CD4-positive, alpha-beta T cell treated with Interleukin-10 for 1 hour (primary cell): ENCODE data around the gene CABLES2.
"Not testable (repeated sequence)": the region's sequence is repeated elsewhere in the genome, so short reads cannot be mapped to it uniquely, and the experiment has no call there.

Experiments used
- DNase-seq: peaks from one replicate; pipeline ENCODE4 v3.0.0-alpha.2; 2020

CABLES2 gene

DNA sequence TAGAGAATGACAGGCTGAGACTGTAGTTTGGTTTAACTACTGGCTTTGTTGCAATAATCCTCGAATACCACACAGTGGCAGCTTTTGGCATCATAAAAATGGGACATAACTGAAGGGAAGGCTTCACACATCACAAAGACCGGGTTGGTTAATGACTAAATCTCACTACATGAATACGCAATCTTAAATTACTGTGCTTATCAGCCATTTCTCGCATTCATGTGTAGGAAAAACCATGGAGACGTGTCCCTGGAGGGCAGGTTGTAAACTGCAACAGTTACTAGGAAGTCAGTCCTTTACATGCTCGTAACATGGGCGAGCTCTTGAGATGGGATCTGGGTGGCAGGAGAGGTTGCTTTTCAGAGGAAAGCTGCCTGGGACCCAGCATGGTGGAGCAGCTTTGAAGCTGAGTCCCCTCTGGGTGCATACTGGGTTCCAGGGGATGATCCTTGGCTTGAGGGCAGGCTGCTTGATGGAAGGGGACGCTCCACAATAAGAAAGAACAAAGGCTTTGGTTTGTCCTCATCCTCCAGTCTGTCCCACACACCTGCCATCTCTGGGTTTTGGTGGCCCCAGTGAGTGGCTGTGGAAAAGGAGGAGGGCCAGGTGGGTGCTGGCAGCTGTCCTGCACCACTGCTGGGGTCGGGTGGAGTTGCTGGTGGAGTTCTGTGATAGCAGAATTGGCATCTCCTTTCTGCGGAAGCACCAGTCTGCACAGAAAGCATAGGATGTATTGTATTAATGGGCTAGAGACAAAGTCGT is 18.1 kb downstream of the CABLES2 start:
- DNase-seq, result no peak

DNA sequence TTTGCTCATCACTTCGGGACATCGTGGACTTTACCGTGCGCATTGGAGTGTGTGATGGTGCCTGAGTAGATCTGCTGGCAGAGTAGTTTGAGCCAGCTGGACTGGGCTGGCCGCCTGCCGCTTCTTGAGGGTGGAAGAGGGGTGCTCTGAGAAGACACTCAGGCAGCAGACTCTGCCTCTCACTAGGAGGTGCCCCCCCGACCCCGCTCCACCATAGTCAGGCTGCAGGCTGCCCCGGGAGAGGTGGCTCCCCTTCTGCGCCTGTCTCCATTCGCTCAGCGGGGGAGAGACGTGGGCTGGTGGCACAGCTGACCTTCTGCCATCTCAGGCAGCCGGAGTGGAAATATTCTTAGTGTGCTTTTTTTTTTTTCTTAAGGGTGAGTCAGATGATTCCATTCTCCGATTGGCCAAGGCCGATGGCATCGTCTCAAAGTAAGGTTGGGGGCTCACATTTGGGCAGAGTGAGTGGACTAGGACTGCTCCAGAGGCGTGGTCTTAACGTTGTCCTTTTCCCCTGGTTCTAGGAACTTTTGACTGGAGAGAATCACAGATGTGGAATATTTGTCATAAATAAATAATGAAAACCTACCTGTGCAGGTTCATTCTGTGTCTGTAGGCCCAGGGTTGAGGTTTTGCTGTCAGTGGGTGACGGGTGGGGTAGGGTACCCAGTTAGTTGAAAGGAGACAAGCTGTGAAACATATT is 19.0 kb downstream of the CABLES2 start:
- DNase-seq, result no peak

DNA sequence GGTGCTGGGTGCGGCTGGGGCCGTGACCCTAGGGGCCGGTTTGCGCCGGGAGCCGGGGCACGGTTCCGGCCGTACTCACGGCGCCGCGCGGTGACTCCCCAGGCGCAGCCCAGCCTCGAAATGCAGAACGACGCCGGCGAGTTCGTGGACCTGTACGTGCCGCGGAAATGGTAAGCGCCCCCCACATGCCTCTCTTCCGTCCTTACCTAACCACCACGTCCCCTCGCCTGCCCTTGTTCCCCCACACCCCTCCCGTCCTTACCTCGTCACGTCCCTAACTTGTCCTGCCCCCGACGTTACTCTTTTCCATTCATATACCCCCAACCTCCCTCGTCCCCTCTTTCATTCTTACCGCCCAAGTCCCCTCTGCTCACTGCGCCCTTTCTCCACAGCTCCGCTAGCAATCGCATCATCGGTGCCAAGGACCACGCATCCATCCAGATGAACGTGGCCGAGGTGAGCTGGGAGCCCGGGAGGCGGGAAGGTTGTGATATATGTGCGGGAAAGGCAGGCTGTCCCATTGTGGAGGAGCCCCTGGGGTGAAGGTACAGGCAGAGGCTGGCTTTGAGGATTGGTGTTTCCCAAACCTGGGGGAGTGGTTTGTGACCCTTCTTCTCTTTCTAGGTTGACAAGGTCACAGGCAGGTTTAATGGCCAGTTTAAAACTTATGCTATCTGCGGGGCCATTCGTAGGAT is 19.7 kb downstream of the CABLES2 start:
- DNase-seq, result no peak

DNA sequence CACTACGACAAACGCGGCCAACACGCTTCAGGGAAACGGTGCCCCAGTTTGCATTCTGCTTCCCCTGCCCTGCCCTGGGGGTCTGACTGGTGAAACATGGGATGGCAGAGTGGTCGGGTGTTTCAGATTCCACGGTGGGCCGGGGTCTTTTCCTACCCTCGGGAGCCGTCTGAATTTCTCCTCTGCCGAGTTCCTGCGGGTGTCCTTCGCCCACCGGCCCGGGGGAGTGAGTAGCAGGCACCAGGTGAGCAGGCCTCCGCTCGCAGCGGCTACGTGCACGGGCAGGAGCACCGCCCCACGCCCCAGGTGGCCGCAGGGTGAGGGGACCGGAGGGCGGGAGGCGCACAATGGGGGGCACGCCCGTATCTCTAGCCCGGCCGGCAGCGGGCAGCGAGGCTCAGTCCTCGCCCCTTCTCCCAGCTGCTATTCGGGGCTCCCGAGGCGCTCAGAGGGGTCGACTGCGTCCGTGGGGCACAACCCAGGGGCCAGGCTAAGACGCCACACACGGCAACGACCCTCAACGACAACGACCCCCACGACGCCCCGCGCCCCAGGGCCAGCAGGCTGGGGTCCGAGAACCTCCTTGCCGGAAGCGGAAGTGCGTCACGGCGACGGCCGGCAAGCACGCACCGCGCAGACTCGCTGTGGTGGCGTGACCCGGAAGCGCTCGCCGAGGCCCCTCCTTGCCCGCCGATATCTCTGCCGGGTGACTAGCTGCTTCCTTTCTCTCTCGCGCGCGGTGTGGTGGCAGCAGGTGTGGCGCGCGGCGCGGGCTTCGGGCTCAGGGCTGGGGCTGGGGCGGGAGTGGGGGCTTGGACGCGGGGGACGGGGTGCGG is 20.5 kb downstream of the CABLES2 start, which contains the start of gene RPS21:
RPS21 (plus strand) TSS at position 721 of the 836 bp plus-strand sequence. CDS start 236 bp downstream, outside the sequence.
- DNase-seq, result peak; percentile 93

DNA sequence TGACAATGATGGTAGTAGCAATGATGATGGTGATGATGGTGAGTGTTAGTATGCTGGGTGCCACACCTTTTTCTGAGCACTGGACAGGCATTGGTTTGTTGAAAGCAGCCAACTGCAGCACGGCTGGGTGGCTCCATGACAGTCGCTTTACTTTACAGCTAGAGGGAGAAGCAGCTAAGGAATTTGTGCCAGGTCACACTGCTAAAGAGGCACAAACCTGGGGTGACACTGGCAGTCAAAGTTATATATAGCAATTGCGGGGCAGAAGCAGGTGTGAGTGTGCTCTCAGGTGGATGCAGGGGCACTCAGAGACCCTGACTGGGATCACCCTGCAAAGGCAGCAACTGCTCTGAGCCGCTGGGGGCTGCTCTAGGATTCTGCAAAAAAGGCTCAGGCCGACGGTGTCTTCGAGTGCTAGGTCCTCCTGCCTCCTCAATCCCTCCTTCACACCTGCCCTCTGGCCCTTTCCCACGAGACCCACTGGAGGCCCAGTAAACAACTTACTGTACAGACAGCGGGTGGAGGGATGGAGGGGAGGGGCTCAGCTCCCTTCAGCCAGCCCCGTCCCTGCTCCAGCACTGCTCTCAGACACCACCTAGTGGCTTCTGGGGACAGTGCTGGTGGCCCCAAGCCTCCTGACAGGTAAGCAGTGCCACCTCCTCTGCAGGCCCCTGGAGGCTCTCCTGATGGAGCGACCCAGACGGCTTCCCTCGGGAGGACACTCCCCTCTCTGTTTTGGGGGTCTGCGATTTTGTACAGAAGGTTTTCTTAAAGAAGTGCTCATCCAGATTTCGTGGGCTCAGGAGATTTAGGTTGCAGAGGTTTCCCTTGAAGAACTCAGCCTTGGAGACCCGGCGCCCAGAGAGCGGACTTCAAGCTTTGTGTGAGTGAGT is 24.5 kb downstream of the CABLES2 start:
- peak; percentile 85 for DNase-seq

DNA sequence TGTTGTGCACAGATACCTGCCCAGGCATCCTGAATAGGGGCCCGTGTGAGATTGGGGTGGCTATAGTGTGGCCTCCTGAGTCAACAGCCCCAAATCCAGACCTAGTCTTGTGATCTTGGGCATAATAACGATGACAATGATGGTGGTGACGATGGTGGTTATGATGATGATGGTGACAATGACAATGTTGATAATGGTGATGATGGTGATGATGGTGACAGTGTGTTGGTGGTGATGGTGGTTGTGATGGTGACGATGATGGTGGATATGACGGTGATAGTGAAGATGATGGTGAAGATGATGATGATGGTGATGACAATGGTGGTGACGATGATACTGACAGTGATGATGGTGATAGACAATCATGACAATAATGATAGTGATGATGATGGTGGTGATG is 25.2 kb downstream of the CABLES2 start:
- DNase-seq, result no peak

DNA sequence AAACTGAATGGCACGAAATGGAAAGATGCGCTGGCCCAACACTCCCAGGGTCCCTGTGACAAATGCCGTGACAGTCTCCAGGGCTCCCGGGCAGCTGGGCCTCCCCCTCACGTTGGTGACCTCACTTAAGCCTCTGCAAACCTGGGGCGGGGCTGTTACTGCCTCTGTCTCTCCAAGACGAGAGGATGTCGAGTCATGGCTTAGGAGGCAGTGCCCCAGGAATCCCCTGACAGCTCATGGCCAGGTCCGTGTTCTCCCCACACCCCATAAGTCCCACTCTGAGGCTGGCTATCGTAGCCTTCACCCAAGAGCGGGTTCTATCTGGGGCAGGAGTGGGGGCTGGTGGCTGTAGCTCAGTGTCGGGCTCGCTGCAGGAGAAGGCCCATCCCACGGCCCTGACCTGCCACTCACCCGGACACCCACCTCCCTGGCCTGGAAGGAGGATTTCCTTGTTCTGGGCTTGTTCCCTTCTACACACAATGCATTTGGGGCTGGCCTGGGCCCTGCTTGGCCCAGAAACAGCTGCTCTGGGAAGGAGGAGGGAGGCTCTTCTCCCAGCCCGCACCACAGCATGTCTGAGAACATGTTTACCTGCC is 25.8 kb downstream of the CABLES2 start:
- DNase-seq, result no peak

DNA sequence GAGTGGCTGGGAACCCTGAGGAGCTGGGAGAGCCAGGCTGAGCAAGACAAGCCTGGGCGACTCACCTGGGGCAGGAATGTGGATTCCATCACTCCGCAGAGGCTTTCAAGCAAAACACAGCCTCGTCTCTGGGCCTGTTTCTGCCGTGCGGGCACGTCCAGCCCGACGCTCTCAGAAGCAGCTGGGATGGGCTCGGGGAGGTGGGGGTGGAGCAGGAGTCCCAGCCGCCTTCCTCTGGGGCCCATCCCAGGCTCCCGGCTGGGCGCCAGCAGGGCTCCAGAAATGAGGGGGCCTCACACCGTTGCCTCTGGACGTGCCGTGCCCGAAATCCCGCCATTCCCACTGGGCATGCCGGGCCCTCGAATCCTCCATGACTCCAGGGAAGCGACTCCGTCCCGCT is 28.9 kb downstream of the CABLES2 start:
- no peak for DNase-seq

DNA sequence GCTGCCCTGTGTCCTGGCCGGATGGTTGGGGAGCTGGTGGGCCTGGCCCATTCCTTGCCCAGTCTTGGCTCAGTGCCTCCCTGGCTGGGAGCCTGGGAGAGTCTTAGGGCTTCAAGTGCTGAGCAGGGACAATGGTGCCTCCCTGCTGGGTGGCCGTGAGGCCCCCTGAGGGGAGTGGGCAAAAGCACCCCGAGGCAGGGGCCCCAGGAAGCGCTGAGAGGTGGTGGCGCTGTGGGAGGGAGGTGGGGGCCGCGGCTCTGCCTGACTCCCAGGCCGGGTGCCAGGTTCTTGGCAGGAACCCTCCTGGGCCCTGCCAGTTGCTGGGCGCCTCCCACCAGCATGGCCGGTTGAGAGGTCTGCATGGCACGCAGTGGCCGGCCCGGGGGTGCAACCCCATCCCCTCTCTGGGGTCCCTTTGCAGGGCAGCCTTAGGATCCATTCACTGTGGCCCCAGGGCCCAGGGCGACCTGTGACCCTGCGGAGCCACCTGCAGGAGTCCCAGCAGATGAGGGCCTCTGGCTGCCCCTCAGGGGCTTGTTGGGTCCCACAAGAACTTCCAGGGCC is 29.4 kb downstream of the CABLES2 start:
- DNase-seq, result no peak

DNA sequence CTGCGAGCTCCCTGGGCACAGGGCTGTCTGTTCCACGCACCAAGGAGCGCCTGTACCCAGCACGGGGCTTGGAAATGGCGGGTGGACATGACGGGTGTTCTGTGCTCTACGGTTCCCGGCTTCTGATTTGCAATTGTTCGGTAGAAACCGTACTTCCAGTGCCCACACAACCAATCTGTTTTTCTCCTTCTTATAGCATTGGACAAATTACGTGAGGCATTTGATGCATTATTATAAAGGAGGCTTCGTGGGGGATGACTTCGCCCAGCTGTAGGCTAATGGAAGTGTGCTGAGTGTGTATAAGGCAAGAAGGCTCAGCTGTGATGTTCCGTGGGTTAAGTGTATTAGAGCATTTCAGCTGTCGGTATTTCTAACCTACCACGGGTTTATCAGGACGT is 30.0 kb downstream of the CABLES2 start:
- no peak for DNase-seq

DNA sequence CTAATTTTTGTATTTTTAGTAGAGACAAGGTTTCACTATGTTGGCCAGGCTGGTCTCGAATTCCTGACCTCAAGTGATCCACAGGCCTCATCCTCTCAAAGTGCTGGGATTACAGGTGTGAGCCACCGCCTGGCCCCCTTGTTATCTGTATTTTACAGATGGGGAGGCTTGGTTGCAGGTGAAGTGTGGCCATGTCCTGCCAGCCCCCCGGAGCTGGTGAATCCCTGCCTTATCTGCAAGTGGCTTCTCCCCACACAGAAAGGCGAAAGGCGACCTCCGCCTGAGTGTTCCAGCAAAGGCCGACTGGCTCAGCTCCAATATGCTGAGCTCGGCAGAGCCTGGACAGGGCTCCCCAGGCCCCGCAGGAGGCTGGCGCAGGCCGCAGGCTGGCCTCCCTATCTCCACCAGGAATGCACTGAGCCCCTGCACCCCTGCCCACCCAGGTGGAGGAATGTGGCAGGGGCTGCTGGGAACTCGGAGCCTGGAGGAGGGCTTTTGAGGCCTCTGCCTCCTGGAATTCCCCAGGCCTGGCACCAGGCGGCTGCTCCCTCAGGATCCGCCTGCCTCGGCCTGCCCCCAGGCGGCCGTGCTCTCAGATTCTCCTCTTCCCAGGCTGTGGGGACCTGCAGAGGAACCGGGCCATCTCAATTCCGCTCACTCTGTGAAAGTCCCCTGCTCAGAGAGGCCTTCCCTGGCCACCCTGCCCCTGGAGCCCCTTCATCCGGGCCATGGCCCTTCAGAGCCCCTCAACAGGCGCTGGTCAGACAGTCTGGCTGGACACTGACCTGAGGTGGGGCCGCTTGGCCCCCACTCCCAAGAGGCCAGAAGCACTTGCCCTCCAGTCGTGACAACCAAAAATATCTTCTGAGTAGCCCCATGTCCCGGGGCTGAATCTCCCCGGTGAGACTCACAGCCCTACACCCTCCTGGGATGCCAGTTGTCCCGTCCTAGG is 30.7 kb downstream of the CABLES2 start:
- DNase-seq, result no peak

DNA sequence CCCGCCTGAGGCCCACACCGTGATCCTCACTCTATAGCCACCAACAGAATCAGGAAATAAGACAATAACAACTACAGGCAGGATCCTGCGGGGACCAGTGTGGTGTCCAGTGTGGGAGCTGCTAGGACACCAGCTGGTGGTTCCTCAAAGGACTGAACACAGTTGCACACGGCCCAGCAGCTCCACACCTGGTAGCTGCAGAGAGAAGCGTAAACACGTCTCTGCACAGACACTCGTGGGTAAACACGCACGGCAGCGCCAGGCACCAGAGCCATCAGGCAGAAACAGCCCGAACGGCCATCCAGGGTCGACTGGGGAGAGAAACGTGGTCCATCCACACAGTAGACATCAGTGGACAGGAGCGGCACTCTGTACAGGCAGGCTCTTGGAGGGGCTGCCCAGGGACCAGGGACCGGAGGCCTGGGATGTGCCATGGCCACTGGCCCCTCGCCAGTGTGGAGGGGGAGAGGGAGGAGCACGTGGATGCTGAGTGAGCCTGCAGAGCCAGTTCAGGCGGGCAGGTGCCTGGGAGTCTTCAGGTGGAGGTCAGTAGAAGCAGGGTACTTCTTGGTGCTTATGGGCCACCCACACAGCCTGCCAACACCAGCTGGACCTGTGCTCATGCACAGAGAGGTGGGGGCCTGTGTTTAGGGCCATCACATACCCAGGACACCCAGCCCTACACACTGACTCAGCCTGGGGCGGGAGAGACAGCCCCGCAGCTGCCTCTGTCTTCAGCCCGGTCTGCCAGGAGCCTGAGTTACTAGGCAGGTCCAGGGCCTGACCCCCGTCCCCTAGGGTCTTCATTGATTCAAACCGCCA is 32.5 kb downstream of the CABLES2 start:
- DNase-seq, result no peak

DNA sequence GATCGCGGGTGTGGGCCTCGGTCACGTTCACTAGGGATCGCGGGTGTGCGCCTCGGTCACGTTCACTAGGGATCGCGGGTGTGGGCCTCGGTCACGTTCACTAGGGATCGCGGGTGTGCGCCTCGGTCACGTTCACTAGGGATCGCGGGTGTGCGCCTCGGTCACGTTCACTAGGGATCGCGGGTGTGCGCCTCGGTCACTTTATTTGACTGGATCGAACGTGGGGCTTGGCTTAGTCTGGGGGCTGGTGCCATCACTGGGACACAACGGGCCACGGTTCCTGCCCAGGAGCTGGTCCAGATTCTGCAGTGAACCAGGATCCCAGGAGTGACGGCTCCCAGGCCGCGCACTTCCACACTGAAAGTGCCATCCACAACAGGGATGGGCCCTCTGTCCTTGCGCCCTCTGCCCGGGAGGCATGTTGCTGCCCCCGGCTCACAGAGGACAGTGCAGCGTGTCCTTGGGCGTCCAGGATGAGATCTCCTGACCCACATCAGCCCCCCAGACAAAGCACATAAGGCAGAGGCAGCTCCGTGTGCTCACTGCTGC is 33.4 kb downstream of the CABLES2 start:
- DNase-seq, result not testable (repeated sequence)

DNA sequence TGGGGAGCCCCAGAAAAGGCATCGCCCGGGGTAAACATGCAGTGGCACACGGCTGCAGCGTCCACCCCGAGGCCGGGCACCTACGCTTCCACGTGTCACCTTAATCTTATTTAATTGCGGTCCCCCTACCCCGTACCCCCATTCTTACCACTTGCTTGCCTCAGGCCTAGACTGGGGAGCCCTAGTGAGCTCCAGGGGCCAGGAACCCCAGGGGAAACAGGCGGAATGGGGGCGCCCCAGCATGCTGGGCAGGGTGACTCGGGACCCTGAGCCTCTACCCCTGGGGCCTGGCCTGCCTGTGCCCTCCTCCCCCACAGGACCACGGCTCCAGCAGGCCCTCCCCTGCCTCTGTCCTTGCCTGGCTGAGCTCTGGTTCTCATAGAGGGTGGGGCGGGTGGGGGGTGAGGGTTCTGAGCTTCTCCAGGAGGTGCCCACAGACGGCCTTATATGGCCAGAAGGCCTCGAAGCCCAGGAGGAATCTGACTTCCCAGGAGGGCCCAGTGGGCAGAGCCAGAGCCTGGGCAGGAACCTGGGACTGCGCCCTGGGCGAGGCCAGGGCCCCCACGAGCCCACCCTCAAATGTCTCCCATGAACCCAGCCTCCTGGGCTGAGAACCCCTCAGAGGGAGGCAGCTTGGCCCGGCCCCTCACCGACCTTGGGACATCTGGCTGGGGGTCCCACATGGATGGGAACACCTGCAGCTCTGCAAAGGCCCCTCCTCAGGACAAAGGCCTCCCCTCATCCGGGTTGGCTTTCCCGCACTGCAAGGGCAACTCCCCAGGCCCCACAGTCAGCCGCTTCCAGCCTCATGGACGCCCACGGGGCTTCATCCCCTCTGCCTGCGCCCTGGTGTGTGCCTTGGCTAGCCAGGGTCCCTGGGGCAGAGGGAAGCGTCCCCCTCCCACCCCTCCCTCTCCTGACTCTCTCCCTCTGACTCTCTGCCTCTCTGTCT is 34.8 kb downstream of the CABLES2 start:
- DNase-seq, result no peak

DNA sequence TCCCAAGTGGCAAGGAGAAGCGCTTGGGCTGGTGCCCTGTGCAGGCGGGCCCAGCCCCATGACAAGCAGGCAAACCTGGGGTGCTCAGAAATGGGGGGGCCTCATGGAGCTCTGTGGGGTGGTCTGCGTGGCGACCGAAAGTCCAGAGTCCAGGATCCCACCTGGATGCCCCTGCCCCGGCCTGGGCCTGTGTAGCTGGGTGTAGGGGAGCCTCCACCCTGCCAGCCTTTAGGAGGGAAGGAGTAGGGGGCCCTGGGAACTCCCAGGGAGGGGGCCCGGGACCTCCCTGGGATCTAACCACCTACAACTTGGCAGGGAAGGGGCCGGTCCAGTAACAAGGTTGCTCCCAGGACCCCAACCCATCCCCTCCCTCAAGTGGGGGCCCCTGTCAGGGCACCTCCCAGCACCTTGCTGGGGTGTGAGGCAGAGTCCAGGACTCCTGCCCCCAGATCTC is 35.5 kb downstream of the CABLES2 start:
- no peak for DNase-seq

DNA sequence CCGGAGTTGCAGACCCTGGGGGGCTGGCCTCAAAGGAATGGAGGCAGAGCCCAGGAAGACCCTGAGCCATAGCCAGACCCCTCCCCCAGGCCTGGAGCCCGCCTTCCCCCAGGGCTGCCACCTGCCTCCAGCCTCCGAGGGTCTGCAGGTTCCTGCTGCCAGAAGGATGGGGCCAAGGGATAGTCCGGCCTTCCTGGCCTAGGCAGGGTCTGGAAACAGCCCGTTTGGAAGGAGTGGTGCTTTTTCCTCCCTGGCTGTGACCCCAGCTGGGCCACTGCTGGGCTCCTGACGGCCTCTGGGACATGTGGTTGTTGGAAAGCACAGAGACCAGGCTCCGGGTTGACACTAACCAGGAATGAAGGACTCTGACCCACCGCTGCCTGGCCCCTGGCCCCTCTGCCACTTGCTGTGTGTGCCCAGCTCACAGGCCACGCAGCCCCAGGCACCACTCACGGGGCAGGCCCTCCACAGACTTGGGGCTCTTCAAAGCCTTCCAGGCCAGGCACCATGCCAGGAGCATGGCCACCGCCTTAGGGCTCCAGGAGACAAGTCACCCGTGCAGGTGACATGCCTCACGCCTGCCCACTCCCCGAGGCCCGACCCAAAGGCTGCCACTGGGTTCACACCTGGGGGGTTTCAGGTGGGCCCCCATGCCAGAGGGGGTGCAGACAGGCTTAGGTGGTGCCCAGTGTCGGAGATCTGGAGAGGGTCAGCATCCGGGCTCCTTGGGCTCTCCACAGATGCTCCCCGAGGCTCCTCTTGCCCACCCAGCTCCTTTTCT is 36.1 kb downstream of the CABLES2 start:
- DNase-seq, result no peak
